ENCODE measurements around the gene PTPRB. TPM values are rescaled to one million over a fixed set of nuclear protein-coding genes. Genes with fewer than 3 reads are reported as not detected.

The PTPRB gene
- total and polyA plus RNA-seq, 2 of the 4 experiments (the other 2 are of a cell fraction), result 4.1 to 6.5 TPM

DNA sequence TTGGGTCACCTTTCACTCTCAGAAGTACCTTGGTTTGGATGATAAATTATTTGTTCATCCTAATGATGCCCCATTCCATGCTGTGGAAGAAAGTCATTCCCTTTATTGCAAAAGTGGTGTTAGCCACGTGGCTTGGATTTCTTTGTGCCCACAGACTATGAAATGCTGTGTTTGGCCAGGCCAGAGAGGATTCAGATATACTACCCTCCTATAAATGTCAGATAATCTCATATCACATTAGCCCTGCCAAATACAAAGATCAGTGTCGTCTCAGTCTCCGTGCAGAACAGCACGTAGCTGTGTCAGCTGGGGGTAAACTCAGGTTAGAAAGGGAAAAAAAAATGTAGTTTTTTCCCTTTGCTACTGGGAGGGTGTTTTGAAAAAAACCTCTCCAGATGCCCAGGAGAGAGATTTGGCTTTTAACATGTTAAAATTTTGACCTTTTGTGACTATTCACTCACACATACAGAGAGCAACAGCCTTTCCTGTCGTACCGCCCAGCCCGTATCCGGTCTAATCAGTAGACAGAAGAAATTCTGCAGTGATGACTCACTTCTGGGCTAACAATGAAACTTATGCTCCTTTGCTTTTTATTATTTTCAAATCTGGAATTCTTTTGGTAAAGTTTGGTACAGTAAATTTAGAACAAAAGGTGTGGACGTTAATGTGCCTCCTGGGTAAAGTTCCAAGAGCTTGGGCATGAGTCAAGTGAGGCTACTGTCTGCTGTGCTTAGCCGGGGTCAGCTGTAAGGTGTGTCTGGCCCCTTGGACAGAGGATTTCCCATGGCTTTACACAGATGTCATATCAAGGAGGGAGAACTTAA lies 8.5 kb upstream of the PTPRB start:
- peak overlapping the region; percentile 53 for H4K91ac ChIP-seq (ENCODE audit: insufficient read depth, low read depth, low read length)
- in situ Hi-C loops (cut with MboI; ENCODE audit: low sequenced_read_pairs), result no loop called here
- H3K27ac ChIP-seq (ENCODE audit: insufficient read depth, low read length), result peak overlapping the region; percentile 69
- no TSS peak for BruUV-seq (replicated peaks)
- H2BK20ac ChIP-seq (ENCODE audit: low read depth, low read length), result peak overlapping the region; percentile 96
- ATAC-seq (ENCODE audit: low read depth) (peak; percentile 91), DNase-seq (peak; percentile 85)
- H2AFZ ChIP-seq (replicated peaks; ENCODE audit: low read length, poor library complexity), result peak overlapping the region; percentile 68
- H4K20me1 ChIP-seq (ENCODE audit: insufficient read depth, low read length), result no peaks in the 10 kb centered on the region
- peak overlapping the region; percentile 78 for H3K4ac ChIP-seq (ENCODE audit: low read depth, low read length)
- WGBS, 2 experiments (ENCODE audit: extremely low coverage in 2 of 2, insufficient read length in 1 of 2), result 17% methylated on average over 1 of the region's 10 CpGs; no CpG with 5 or more reads in 1 of the 2 experiments
- CTCF ChIA-PET, result no interaction called here
- no peaks in the 10 kb centered on the region for H3K9me1 ChIP-seq (ENCODE audit: insufficient read depth, low read length)
- H4K8ac ChIP-seq (ENCODE audit: low read depth in 2 of 2, low read length in 2 of 2), result peak overlapping the region; percentile 27 to 88
- H3K9ac ChIP-seq (ENCODE audit: low read depth, low read length), result peak overlapping the region; percentile 21; the same call in 1 of the 2 replicates
- H3K4me1 ChIP-seq (ENCODE audit: control insufficient read depth, insufficient read depth, low read length), result peaks cover 5% of the 10 kb centered on the region
- H3K14ac ChIP-seq (replicated peaks; ENCODE audit: low read depth, low read length), result peak overlapping the region; percentile 41
- H3K79me1 ChIP-seq (ENCODE audit: low read depth in 1 of 2, low read length in 2 of 2), result no peaks in the 10 kb centered on the region
- H4K5ac ChIP-seq (ENCODE audit: low read depth, low read length), result peak overlapping the region; percentile 85
- peak; percentile 88 for TF ChIP-seq FOS (IDR thresholded peaks at IDR 0.05; ENCODE audit: low read depth, low read length)
- TF ChIP-seq BHLHE40 (IDR thresholded peaks at IDR 0.05; ENCODE audit: low read depth, low read length), result peak; percentile 37; the same call in 1 of the 2 replicates
- TF ChIP-seq RCOR1 (IDR thresholded peaks at IDR 0.05; ENCODE audit: insufficient replicate concordance, low read length), result no peak
- TF ChIP-seq, protein P1, sequence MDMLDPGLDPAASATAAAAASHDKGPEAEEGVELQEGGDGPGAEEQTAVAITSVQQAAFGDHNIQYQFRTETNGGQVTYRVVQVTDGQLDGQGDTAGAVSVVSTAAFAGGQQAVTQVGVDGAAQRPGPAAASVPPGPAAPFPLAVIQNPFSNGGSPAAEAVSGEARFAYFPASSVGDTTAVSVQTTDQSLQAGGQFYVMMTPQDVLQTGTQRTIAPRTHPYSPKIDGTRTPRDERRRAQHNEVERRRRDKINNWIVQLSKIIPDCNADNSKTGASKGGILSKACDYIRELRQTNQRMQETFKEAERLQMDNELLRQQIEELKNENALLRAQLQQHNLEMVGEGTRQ (IDR thresholded peaks at IDR 0.05; ENCODE audit: low read depth, low read length), result peak; percentile 21; the same call in 1 of the 2 replicates
- TF ChIP-seq POLR2A (IDR thresholded peaks at IDR 0.05; ENCODE audit: low read depth, low read length), result no peak
- TF ChIP-seq SMC3 (IDR thresholded peaks at IDR 0.05; ENCODE audit: low read depth, low read length), result no peak
- no peak for TF ChIP-seq MXI1 (IDR thresholded peaks at IDR 0.05; ENCODE audit: borderline replicate concordance, low read depth, low read length)
- peak; percentile 50; the same call in 1 of the 2 replicates for TF ChIP-seq CEBPB (IDR thresholded peaks at IDR 0.05; ENCODE audit: low read depth, low read length)
- no peak overlapping the region for H2AK9ac ChIP-seq (replicated peaks; ENCODE audit: low read depth, low read length, poor library complexity)
- H3K4me3 ChIP-seq (ENCODE audit: insufficient read depth, low read depth, low read length), result no peak overlapping the region
- H2BK5ac ChIP-seq (ENCODE audit: low read depth, low read length, poor library complexity, severe bottlenecking), result peak overlapping the region; percentile 88
- dilution Hi-C loops (cut with HindIII; ENCODE audit: low sequenced_read_pairs, unreplicated experiment), result no loop called here
- no peaks in the 10 kb centered on the region for H3K27me3 ChIP-seq (ENCODE audit: control insufficient read depth, insufficient read depth, low read length)
- peak overlapping the region; percentile 73 for H3K4me2 ChIP-seq (ENCODE audit: low read depth, low read length)
- H3K18ac ChIP-seq (ENCODE audit: low read depth, low read length), result peak overlapping the region; percentile 92
- H2AK5ac ChIP-seq (ENCODE audit: low read depth, low read length), result peak overlapping the region; percentile 54
- peak overlapping the region; percentile 73; the same call in 1 of the 2 replicates for H3K23ac ChIP-seq (ENCODE audit: low read depth, low read length)
- POLR2A ChIA-PET (ENCODE audit: unreplicated experiment), result no interaction called here
- H3K36me3 ChIP-seq (ENCODE audit: control insufficient read depth, insufficient read depth, low read length), result no peaks in the 10 kb centered on the region
- intact Hi-C loops (cut with micrococcal nuclease), result no loop called here
- H2BK120ac ChIP-seq (ENCODE audit: low read depth, low read length), result peak overlapping the region; percentile 87
- peak overlapping the region; percentile 28; the same call in 2 of the 3 replicates for H2BK15ac ChIP-seq (ENCODE audit: low read depth, low read length)
- H3K56ac ChIP-seq (ENCODE audit: extremely low read depth, insufficient read depth, low read length), result peak overlapping the region; percentile 71; the same call in 1 of the 2 replicates
- H3K9me3 ChIP-seq (ENCODE audit: control insufficient read depth, insufficient read depth, low read length), result no peaks in the 10 kb centered on the region
